Measurements from ENCODE around the gene CXCL11. TPM values are rescaled to one million over a fixed set of nuclear protein-coding genes. Genes with fewer than 3 reads are reported as not detected.

CXCL11 gene
- total RNA-seq, 1 experiment from 2014 or later, result not detected

DNA sequence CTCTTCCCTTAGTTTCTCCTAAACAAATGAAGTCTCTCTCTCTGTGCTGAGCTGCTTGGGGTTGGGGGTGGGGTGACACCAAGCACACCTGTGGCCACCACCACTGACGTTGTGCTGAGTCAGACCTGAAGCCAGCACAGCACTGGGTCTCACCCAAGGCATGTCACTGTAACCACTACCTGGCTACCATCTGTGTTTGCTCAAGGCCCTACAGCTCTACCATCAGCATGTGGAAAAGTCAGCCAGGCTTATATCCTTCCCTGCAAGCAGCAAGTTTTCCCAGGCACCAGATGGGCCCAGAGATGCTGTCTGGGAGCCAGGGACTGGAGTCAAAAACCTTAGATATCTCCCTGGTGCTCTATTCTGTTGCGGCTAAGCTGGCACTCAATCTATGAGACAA lies 19.5 kb downstream of the CXCL11 start:
- no peak overlapping the region for H2AFZ ChIP-seq (ENCODE audit: low read length)
- Mint-ChIP-seq H3K4me1 (peaks cover 20 to 22% of the 10 kb centered on the region in 2 experiments), H3K27me3 (ENCODE audit: low read depth) (peaks cover 1% of the 10 kb centered on the region; the same call in 1 of the 2 replicates), H3K27ac (peak overlapping the region in 1 of 3 experiments; percentile 91; a peak in 1 of 7 replicates), H3K36me3 (ENCODE audit: insufficient read depth in 1 of 3, low read depth in 3 of 3) (no peaks in the 10 kb centered on the region), H3K4me3 (no peak overlapping the region), H3K9me3 (no peaks in the 10 kb centered on the region)
- H3K56ac ChIP-seq (ENCODE audit: insufficient read length, low read depth, low read length), result no peak overlapping the region
- no peak overlapping the region for H4K91ac ChIP-seq (ENCODE audit: insufficient read length, low read depth, low read length)
- no peak overlapping the region for H3K18ac ChIP-seq (ENCODE audit: insufficient read length, low read depth, low read length)
- H3K4me2 ChIP-seq (ENCODE audit: insufficient read depth, insufficient read length, low read length), result no peak overlapping the region
- no peak overlapping the region for H2BK12ac ChIP-seq (ENCODE audit: insufficient read length, low read depth, low read length)
- peak; percentile 57 for DNase-seq
- H3K79me1 ChIP-seq (ENCODE audit: insufficient read depth, low read depth, low read length, poor library complexity, severe bottlenecking), result no peaks in the 10 kb centered on the region
- no peaks in the 10 kb centered on the region for H3K79me2 ChIP-seq (ENCODE audit: insufficient read depth, low read length)
- H2BK5ac ChIP-seq (ENCODE audit: insufficient read length, low read length), result no peak overlapping the region
- no peak overlapping the region for H2BK20ac ChIP-seq (ENCODE audit: low read depth, low read length, poor library complexity, severe bottlenecking)
- TF ChIP-seq CTCF (conservative IDR thresholded peaks at IDR 0.05), result no peak
- no peak overlapping the region for H3K14ac ChIP-seq (ENCODE audit: insufficient read depth, low read length)
- H3K23ac ChIP-seq (ENCODE audit: insufficient read length, low read depth, low read length), result no peak overlapping the region
- no peaks in the 10 kb centered on the region for H4K20me1 ChIP-seq (ENCODE audit: control insufficient read depth, insufficient read depth, insufficient read length)
- no peaks in the 10 kb centered on the region for H3K23me2 ChIP-seq (ENCODE audit: insufficient read length, low read depth, low read length, poor library complexity, severe bottlenecking)
- no peak overlapping the region for H4K8ac ChIP-seq (replicated peaks; ENCODE audit: insufficient read length, low read depth, low read length)
- H3K9ac ChIP-seq (ENCODE audit: extremely low read depth, insufficient read length, low read length), result no peak overlapping the region
- no peak overlapping the region for H2BK15ac ChIP-seq (ENCODE audit: low read depth, low read length)
- H2BK120ac ChIP-seq (ENCODE audit: low read depth, low read length, poor library complexity, severe bottlenecking), result no peak overlapping the region
- peaks cover 10% of the 10 kb centered on the region; the same call in 1 of the 2 replicates for H3K4me1 ChIP-seq (ENCODE audit: insufficient read depth, low read length)
- H3T11ph ChIP-seq (ENCODE audit: low read length), result no peak overlapping the region
- WGBS (ENCODE audit: extremely low coverage, insufficient read length, low lambda C conversion rate), result no CpG with 5 or more reads among the region's 2 CpGs
- H4K5ac ChIP-seq (ENCODE audit: insufficient read length, low read depth, low read length), result no peak overlapping the region
- no peak overlapping the region for H2AK5ac ChIP-seq (ENCODE audit: insufficient read length, low read length)
- H3K4ac ChIP-seq (ENCODE audit: low read depth, low read length), result no peak overlapping the region
- H3K27ac ChIP-seq (ENCODE audit: insufficient read length, low read depth, low read length), result no peak overlapping the region
- no peaks in the 10 kb centered on the region for H3K27me3 ChIP-seq (ENCODE audit: insufficient read depth, low read length)
- H3K9me3 ChIP-seq (ENCODE audit: control insufficient read depth, low read depth, low read length), result no peaks in the 10 kb centered on the region
